Umbilical cord (tissue), 2 donors: ENCODE data around the gene GJB2. TPM values are rescaled to one million over a fixed set of nuclear protein-coding genes. Genes with fewer than 3 reads are reported as not detected.

Experiments
- DNase-seq: peaks from one replicate; pipeline ENCODE4 v3.0.0-alpha.2; 2015; ENCODE audit warnings: low spot score
- total RNA-seq: library from RNA; depleted of rRNA; stranded (reverse); fragments of >200 nt; gene quantifications from one replicate; pipeline ENCODE4 v1.2.3, GENCODE V29; 2014; ENCODE audit warnings: low replicate concordance; ENCODE audit not compliant: insufficient read depth

Gene GJB2
- total RNA-seq, 1 donor from 2014 or later: 13.0 TPM

DNA sequence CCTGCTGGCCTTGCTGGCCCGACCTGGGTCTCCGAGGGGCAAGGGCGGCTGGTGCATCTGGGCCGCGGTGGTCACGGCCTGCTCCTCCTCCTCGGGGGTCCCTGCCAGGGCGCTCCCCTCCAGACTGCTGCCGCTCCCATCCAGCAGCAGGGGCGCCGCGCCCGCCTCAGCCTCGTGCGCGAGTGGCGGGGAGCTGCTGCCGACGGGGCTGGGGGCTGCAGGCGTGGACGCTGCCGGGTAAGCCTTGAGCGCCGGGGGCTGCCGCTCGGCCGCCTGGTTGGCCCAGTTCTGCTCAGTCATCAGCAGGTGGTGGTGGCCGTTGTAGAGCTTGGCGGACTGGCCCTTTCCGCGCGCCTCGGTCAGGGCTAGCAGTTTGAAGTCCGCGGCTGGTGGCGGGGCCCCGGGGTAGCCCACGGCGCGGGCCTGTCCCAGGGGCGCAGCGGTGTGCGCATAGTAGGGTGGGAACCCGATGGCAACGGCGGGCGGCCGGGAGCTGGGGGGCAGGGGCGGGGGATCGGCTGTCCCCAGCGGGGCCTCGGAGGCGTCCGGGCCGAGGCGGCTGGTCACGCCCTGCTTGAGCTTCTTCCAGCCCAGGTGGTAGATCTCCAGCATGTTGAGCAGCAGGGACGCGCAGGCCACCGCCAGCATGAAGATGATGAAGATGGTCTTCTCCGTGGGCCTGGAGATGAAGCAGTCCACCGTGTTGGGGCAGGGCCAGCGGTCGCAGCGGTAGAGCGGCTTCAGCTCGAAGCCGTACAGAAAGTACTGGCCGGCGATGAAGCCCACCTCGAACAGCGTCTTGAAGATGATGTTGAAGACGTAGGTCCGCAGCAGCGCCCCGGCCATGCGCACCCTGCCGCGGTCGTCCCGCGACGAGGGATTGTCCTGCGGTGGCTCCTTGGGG, 50.5 kb downstream of the GJB2 start:
- DNase-seq: no peak

DNA sequence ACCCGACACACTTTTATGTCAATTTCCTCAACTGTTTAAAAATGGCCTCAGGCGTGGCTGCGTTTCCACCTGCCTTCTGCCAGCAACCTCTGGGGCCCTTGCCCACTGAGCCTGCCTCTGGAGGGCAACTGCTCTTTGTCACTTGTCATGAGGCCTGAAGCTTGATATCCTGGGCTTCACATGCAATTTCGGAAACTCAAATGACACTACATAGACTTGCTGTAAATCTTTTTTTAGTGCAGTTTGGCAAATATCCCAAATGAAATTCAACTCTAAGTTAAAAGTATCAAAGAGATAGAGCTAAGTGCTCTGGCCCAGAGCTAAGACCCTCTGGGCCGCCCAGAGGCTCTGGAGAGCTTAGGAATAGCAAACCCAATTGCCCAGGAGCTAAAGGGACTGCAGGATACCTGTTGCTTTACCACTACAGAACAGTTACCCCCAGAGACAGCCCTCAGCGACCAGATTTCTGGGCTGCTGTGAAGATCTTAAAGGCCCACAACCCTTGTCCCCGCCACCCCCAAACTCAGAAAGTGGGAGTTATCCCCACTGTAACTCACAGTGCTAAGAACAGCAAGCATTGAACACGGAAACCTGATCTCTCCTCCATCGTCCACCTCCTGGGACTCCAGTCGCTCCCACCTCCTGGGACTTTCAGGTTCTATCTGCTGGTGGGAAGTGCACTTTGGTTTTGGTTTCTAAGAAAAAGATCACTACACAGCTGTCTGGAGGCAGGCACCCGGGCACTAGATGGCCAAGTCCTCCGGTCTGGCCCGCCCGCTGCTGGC, 51.3 kb downstream of the GJB2 start:
- DNase-seq: peak; percentile 76

DNA sequence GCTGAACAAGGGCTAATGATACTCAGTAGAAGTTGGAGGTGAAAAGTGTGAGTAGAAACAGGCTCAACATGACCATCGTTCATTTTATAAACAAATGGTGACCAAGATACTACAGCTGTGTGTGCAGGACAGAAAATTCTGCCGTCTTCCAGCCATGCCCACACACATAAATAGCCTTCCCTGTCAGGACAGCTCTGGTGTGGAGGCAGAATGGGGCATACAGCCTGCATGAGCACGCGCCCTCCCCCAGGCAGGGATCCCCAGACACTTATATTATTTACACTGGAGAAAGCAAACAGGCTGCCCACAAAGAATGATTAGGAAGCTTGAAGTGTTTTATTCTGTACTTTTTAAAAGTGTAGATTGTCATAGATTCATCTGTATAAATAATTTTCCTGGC, 52.3 kb downstream of the GJB2 start:
- DNase-seq: no peak

DNA sequence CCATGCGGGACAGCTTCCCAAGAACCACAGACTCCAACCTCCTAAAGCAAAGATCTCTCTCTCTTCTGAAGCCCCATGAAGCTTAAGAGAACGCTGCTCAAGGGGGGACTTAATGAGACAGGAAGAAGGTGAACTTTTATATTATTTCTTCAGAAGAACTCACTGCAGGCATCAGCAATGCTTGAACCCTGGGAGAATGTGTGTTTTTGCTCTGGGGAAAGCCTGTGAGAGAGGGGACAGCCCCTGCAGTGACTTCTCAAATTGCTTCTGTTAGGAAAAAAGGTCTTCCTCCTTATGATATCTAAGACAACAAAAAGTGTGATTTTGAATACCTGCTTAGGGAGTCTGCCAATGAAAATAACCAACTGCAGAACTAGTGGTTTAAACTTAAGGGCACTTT, 54.9 kb downstream of the GJB2 start:
- DNase-seq: no peak

Other genes with a start within 250 kb of the GJB2 start
- gene ZMYM2, start 234.2 kb downstream of the GJB2 start, total RNA-seq: 87.6 TPM
- 1.4 TPM for gene GJA3, start 31.9 kb downstream of the GJB2 start, total RNA-seq
- gene GJB6, start 39.4 kb upstream of the GJB2 start, total RNA-seq: 3.6 TPM